ENCODE measurements around the gene CFAP92.

DNA sequence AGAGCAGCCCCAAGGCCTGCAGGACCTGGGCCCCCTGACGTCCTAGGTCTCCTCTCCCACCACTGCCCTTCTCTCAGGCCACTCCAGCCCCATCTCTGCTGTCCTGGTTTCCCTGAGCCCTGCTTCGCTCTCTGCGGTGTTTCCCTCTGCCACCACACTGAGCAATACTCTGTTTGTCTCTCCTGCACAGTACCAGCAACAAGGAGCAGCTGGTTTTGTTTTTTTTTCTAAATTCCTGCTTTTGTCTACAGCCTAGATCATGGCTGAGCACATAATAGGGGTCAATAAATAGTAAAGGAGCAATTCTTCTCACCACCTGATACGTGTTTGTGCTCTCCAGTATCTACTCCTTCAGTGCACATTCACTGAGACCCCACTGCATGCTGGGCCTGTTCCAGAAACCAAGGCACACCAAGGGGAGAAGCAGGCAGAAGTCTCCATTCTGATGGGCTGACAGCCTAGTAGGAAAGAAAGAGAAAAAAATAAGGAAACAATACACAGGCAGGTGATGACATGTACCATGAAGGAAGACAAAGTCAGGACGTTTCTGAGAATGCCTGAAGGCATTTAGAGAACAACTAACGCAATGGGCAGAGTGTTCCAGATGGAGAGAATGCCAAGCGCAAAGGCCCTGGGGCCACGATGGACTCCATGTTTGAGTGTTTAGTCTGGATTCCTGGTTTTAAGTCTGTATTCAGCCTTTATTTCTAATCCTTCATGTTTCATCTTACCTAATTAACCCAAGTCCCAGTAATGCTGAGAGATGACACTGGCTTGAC, 120.4 kb downstream of the CFAP92 start:
- no peak for TF ChIP-seq CTCF (IDR thresholded peaks at IDR 0.05)
- TF ChIP-seq EZH2 (IDR thresholded peaks at IDR 0.05; ENCODE audit: borderline replicate concordance, insufficient read depth, low read depth, low read length, poor library complexity, severe bottlenecking), result no peak

Measured in B cell (primary cell).